CD14-positive monocyte (primary cell): ENCODE results near the gene MYH10. TPM values are rescaled to one million over a fixed set of nuclear protein-coding genes. Genes with fewer than 3 reads are reported as not detected.

Experiments used
- DNase-seq, 3 donors: peaks; one replicate each; pipeline ENCODE4 v3.0.0-alpha.2; 2011 to 2022
- H2AFZ ChIP-seq: 2 replicates; pipeline ENCODE4 v1.6.0; 2012; ENCODE audit warnings: mild to moderate bottlenecking, low read depth, low read length, inconsistent platforms; ENCODE audit not compliant: insufficient read depth, poor library complexity, severe bottlenecking
- H3K27ac ChIP-seq, 2 donors: 1 replicate in 1 of 2; 2 replicates in 1 of 2; pipeline ENCODE4 v1.5.1; 2012 to 2013; ENCODE audit warnings: low read length in 2 of 2, control low read depth in 1 of 2, inconsistent platforms in 1 of 2, low read depth in 1 of 2, mild to moderate bottlenecking in 1 of 2
- H3K27me3 ChIP-seq, 2 donors: one replicate each; pipeline versions ENCODE4 v1.6.0 to v1.6.1; 2011 to 2013; ENCODE audit warnings: low read length in 2 of 2; ENCODE audit not compliant: control insufficient read depth in 2 of 2, insufficient read depth in 2 of 2
- H3K36me3 ChIP-seq, 2 donors: replicated peaks in 1 of 2; 1 replicate in 1 of 2; 2 replicates in 1 of 2; pipeline versions ENCODE4 v1.5.1 to v1.6.1; 2012 to 2013; ENCODE audit warnings: low read length in 2 of 2, control low read depth in 1 of 2, inconsistent platforms in 1 of 2, mild to moderate bottlenecking in 1 of 2; ENCODE audit not compliant: insufficient read depth in 2 of 2, control insufficient read depth in 1 of 2
- H3K4me1 ChIP-seq, 2 donors: 1 replicate in 1 of 2; 2 replicates in 1 of 2; pipeline versions ENCODE4 v1.5.1 to v1.6.1; 2012 to 2013; ENCODE audit warnings: low read length in 2 of 2, control low read depth in 1 of 2, inconsistent platforms in 1 of 2, mild to moderate bottlenecking in 1 of 2, moderate library complexity in 1 of 2; ENCODE audit not compliant: insufficient read depth in 2 of 2, control insufficient read depth in 1 of 2
- H3K4me2 ChIP-seq: replicated peaks from 2 replicates; pipeline ENCODE3; 2012; ENCODE audit warnings: low read length, moderate library complexity, mild to moderate bottlenecking; ENCODE audit not compliant: poor library complexity, severe bottlenecking; ENCODE audit errors: extremely low read depth
- H3K4me3 ChIP-seq, 3 experiments: fragments of 200-600 bp in 1 of 3; sonication (generic) in 1 of 3; replicated peaks in 1 of 3; 1 replicate in 2 of 3; 2 replicates in 1 of 3; pipeline ENCODE4 v1.5.1; 2011 to 2013; ENCODE audit warnings: low read length in 3 of 3, mild to moderate bottlenecking in 3 of 3, control low read depth in 2 of 3, low read depth in 2 of 3, inconsistent platforms in 1 of 3, moderate library complexity in 1 of 3
- H3K79me2 ChIP-seq: 2 replicates; pipeline ENCODE4 v1.6.0; 2012; ENCODE audit warnings: mild to moderate bottlenecking, control low read depth, inconsistent platforms, low read length, moderate library complexity; ENCODE audit not compliant: insufficient read depth
- H3K9ac ChIP-seq: 2 replicates; pipeline ENCODE4 v1.6.0; 2017; ENCODE audit warnings: low read length, mild to moderate bottlenecking; ENCODE audit not compliant: insufficient read depth, poor library complexity, severe bottlenecking
- H3K9me3 ChIP-seq, 2 donors: replicated peaks in 1 of 2; 1 replicate in 1 of 2; 2 replicates in 1 of 2; pipeline versions ENCODE4 v1.5.1 to v1.6.1; 2012 to 2013; ENCODE audit warnings: low read length in 2 of 2, control low read depth in 1 of 2; ENCODE audit not compliant: control insufficient read depth in 1 of 2, insufficient read depth in 1 of 2
- H4K20me1 ChIP-seq: 2 replicates; pipeline ENCODE4 v1.6.0; 2012; ENCODE audit warnings: mild to moderate bottlenecking, low read length, control low read depth, moderate library complexity; ENCODE audit not compliant: insufficient read depth
- H3K27ac Mint-ChIP-seq, 7 donors: one replicate each; pipeline ENCODE4 v1.8.0; 2020; ENCODE audit warnings: mild to moderate bottlenecking in 7 of 7, mixed read lengths in 7 of 7, moderate library complexity in 6 of 7, inconsistent platforms in 2 of 7
- H3K27me3 Mint-ChIP-seq, 3 donors: one replicate each; pipeline ENCODE4 v1.8.0; 2021 to 2022; ENCODE audit warnings: low read depth in 3 of 3, mild to moderate bottlenecking in 3 of 3, mixed read lengths in 3 of 3, moderate library complexity in 3 of 3, inconsistent platforms in 1 of 3
- H3K36me3 Mint-ChIP-seq, 2 donors: one replicate each; pipeline ENCODE4 v1.8.0; 2020; ENCODE audit warnings: mixed read lengths in 2 of 2, inconsistent platforms in 1 of 2, mild to moderate bottlenecking in 1 of 2
- H3K4me1 Mint-ChIP-seq: one replicate; pipeline ENCODE4 v1.8.0; 2020; ENCODE audit warnings: mild to moderate bottlenecking, mixed read lengths
- H3K4me3 Mint-ChIP-seq, 2 donors: one replicate each; pipeline ENCODE4 v1.8.0; 2020; ENCODE audit warnings: mild to moderate bottlenecking in 2 of 2, mixed read lengths in 2 of 2, moderate library complexity in 1 of 2
- H3K9me3 Mint-ChIP-seq, 7 donors: one replicate each; pipeline ENCODE4 v1.8.0; 2020 to 2022; ENCODE audit warnings: mixed read lengths in 7 of 7, mild to moderate bottlenecking in 6 of 7, moderate library complexity in 6 of 7, inconsistent platforms in 2 of 7
- CTCF ChIP-seq: fragments of 200-600 bp; IDR thresholded peaks from one replicate; pipeline ENCODE4 v1.8.0; 2022; ENCODE audit warnings: antibody characterized with exemption, mild to moderate bottlenecking
- WGBS: methylation state at CpG from one replicate; pipeline ENCODE4 v1.1.5; 2013; ENCODE audit warnings: missing lambda C conversion rate; ENCODE audit not compliant: insufficient coverage; 5-methylcytosine and 5-hydroxymethylcytosine counted together
- intact Hi-C, 2 donors: fragments of 100-400 bp; cut with micrococcal nuclease; formaldehyde crosslinking; loops; one replicate each; pipeline versions ENCODE4 v1.15.0 to v1.15.1; 2023
- polyA plus RNA-seq, 3 donors: library from polyadenylated mRNA; depleted of rRNA in 1 of 3; unstranded in 2 of 3; stranded (reverse) in 1 of 3; fragments of 300-500 nt in 2 of 3; fragments of >200 nt in 1 of 3; fragmentation: Illumina TruSeq in 2 of 3; gene quantifications; 1 replicate in 2 of 3; 2 replicates in 1 of 3; pipeline ENCODE4 v1.2.3, GENCODE V29; 2012 to 2021

The MYH10 gene
- polyA plus RNA-seq, 3 donors, result 0.42 to 0.65 TPM; not detected in 1

- Histone ChIP-seq H3K27me3 (no peaks in the 10 kb centered on the region), H3K4me2 (no peak overlapping the region), H3K4me3 (no peak overlapping the region), H3K36me3 (peaks cover 58 to 97% of the 10 kb centered on the region in 2 donors), H4K20me1 (peaks cover 49% of the 10 kb centered on the region), H3K4me1 (no peaks in the 10 kb centered on the region), H3K79me2 (no peaks in the 10 kb centered on the region), H3K27ac (no peak overlapping the region), H3K9me3 (no peaks in the 10 kb centered on the region), H3K9ac (no peak overlapping the region), H2AFZ (no peak overlapping the region)
- 100% methylated on average over 7 of the region's 8 CpGs for WGBS
- Mint-ChIP-seq H3K9me3 (peaks cover 0 to 3% (median 0%) of the 10 kb centered on the region in 7 donors), H3K27ac (no peak overlapping the region), H3K27me3 (no peaks in the 10 kb centered on the region), H3K4me1 (no peaks in the 10 kb centered on the region), H3K36me3 (peaks cover 80 to 93% of the 10 kb centered on the region in 2 donors), H3K4me3 (no peak overlapping the region)
- no peak for DNase-seq
- no peak for TF ChIP-seq CTCF
- intact Hi-C loops, result no loop called here
Measured at GRCh38 chr17:8472663-8473062, 157.9 kb downstream of the MYH10 start.

- H3K4me1 Mint-ChIP-seq, result no peaks in the 10 kb centered on the region
- DNase-seq, result no peak
- no peak overlapping the region for H2AFZ ChIP-seq
- 95% methylated on average over 20 of the region's 20 CpGs for WGBS
- H3K4me2 ChIP-seq, result no peak overlapping the region
- peaks cover 9% of the 10 kb centered on the region for H3K79me2 ChIP-seq
- peak overlapping the region in 4 of 7 donors; percentile 19 to 50 (median 36) for H3K27ac Mint-ChIP-seq
- no peaks in the 10 kb centered on the region for H3K9me3 ChIP-seq
- H3K36me3 ChIP-seq, result peaks cover 73 to 98% of the 10 kb centered on the region in 2 donors
- no peak overlapping the region for H3K27ac ChIP-seq
- no peaks in the 10 kb centered on the region for H3K27me3 ChIP-seq
- no peaks in the 10 kb centered on the region for H3K9me3 Mint-ChIP-seq
- no peak for TF ChIP-seq CTCF
- no peak overlapping the region for H3K9ac ChIP-seq
- peaks cover 83 to 94% of the 10 kb centered on the region in 2 donors for H3K36me3 Mint-ChIP-seq
- H3K4me3 Mint-ChIP-seq, result no peak overlapping the region
- H3K4me1 ChIP-seq, result no peaks in the 10 kb centered on the region
- H3K4me3 ChIP-seq, result no peak overlapping the region
- intact Hi-C loops, result no loop called here
- peaks cover 67% of the 10 kb centered on the region for H4K20me1 ChIP-seq
- no peaks in the 10 kb centered on the region for H3K27me3 Mint-ChIP-seq
Measured at GRCh38 chr17:8470447-8471047, 160.0 kb downstream of the MYH10 start.
